Uterus (tissue), 4 donors: ENCODE data around the gene GLTPD2. TPM values are rescaled to one million over a fixed set of nuclear protein-coding genes. Genes with fewer than 3 reads are reported as not detected.

ENCODE experiments used
- DNase-seq, 2 donors: peaks; one replicate each; pipeline ENCODE4 v3.0.0-alpha.2; 2019 to 2020
- H3K27ac ChIP-seq, 2 donors: fragments of 200-600 bp; sonication (generic); 1 replicate in 1 of 2; 2 replicates in 1 of 2; pipeline ENCODE4 v1.5.1; 2016 to 2018
- H3K27me3 ChIP-seq, 2 donors: fragments of 200-600 bp; sonication (generic); one replicate each; pipeline ENCODE4 v1.5.1; 2018 to 2019; ENCODE audit warnings: control low read depth in 1 of 2
- H3K36me3 ChIP-seq, 2 donors: fragments of 200-600 bp; sonication (generic); one replicate each; pipeline ENCODE4 v1.5.1; 2019; ENCODE audit warnings: control low read depth in 1 of 2
- H3K4me1 ChIP-seq, 2 donors: fragments of 200-600 bp; sonication (generic); one replicate each; pipeline ENCODE4 v1.5.1; 2018 to 2019; ENCODE audit warnings: control low read depth in 1 of 2
- H3K4me3 ChIP-seq, 2 donors: fragments of 200-600 bp; sonication (generic); 1 replicate in 1 of 2; 2 replicates in 1 of 2; pipeline ENCODE4 v1.5.1; 2018 to 2019; ENCODE audit warnings: mild to moderate bottlenecking in 1 of 2
- H3K9me3 ChIP-seq, 2 donors: fragments of 200-600 bp; sonication (generic); one replicate each; pipeline ENCODE4 v1.5.1; 2019; ENCODE audit warnings: control low read depth in 1 of 2
- CTCF ChIP-seq, 4 experiments: fragments of 200-600 bp in 2 of 4; fragments of 450-650 bp in 2 of 4; sonication (generic) in 2 of 4; IDR thresholded peaks; one replicate each; pipeline ENCODE4 v1.5.1; 2016 to 2019; ENCODE audit warnings: antibody characterized with exemption in 4 of 4, mild to moderate bottlenecking in 2 of 4, moderate library complexity in 1 of 4
- POLR2A ChIP-seq, 2 donors: fragments of 450-650 bp; IDR thresholded peaks; one replicate each; pipeline ENCODE4 v1.6.1; 2016; ENCODE audit warnings: antibody characterized with exemption in 2 of 2, mild to moderate bottlenecking in 1 of 2, moderate library complexity in 1 of 2
- intact Hi-C: fragments of 100-400 bp; cut with DNase I; formaldehyde crosslinking; loops from one replicate; pipeline ENCODE4 v1.15.1; 2023; ENCODE audit warnings: low total_unique reads
- total RNA-seq, 4 donors: library from RNA; depleted of rRNA in 3 of 4; stranded (reverse); fragments of >200 nt in 3 of 4; gene quantifications; one replicate each; pipeline versions ENCODE4 v1.1.0 to v1.2.4, GENCODE V29; 2014 to 2023
- donor health status: DM: yes; HTN: yes; CAD: no.

GLTPD2 gene
- total RNA-seq = not detected

GRCh38 chr17:4788807-4789700 is at the start of gene GLTPD2:
TSS of gene GLTPD2 (plus strand) at chr17:4788964. CDS start at chr17:4789012, 48 bp downstream.
- Histone ChIP-seq H3K4me3 (peak within 1 kb of the TSS; percentile 58 to 62), H3K9me3 (no peaks in the 10 kb centered on the region), H3K27me3 (peaks cover 0 to 6% of the 10 kb centered on the region in 2 donors), H3K36me3 (no peaks in the 10 kb centered on the region), H3K4me1 (peaks cover 0 to 8% of the 10 kb centered on the region in 2 donors), H3K27ac (peak within 1 kb of the TSS; percentile 87 to 95)
- TF ChIP-seq CTCF (IDR thresholded peaks at IDR 0.05) = no peak
- TF ChIP-seq POLR2A (IDR thresholded peaks at IDR 0.05) = no peak
- intact Hi-C loops = loop anchor here (5.0 kb wide), 1 partner anchor 108 kb away; the partner anchor contains the start of gene C17orf107
- no peak for DNase-seq

- no peaks in the 10 kb centered on the region for H3K36me3 ChIP-seq
- TF ChIP-seq CTCF (IDR thresholded peaks at IDR 0.05) (no peak), POLR2A (IDR thresholded peaks at IDR 0.05) (peak in 1 of 2 donors; percentile 33)
- intact Hi-C loops = no loop called here
- peak within 1 kb of the TSS; percentile 26 to 29 for H3K27ac ChIP-seq
- peak within 1 kb of the TSS; percentile 55 to 79 for H3K4me3 ChIP-seq
- DNase-seq = peak; percentile 32 to 54
- peaks cover 0 to under 1% of the 10 kb centered on the region in 2 donors for H3K27me3 ChIP-seq
- H3K9me3 ChIP-seq = no peaks in the 10 kb centered on the region
- H3K4me1 ChIP-seq = no peaks in the 10 kb centered on the region
Observed at GRCh38 chr17:4739122-4740024, 49.4 kb upstream of the GLTPD2 start, which contains the start of the genes CXCL16 and ZMYND15. TSS of gene CXCL16 (minus strand) at chr17:4739928. CDS start at chr17:4739339, 589 bp downstream. TSS of gene ZMYND15 (plus strand) at chr17:4739833. CDS start at chr17:4740549, 716 bp downstream.

- H3K36me3 ChIP-seq = no peaks in the 10 kb centered on the region
- peaks cover 0 to 6% of the 10 kb centered on the region in 2 donors for H3K27me3 ChIP-seq
- intact Hi-C loops = no loop called here
- no peak for DNase-seq
- H3K4me3 ChIP-seq = peak overlapping the region; percentile 55 to 79
- H3K4me1 ChIP-seq = no peaks in the 10 kb centered on the region
- H3K9me3 ChIP-seq = no peaks in the 10 kb centered on the region
- peak overlapping the region in 1 of 2 donors; percentile 29 for H3K27ac ChIP-seq
- TF ChIP-seq POLR2A (IDR thresholded peaks at IDR 0.05) (no peak), CTCF (IDR thresholded peaks at IDR 0.05) (no peak)
Observed at GRCh38 chr17:4740025-4740351, 48.8 kb upstream of the GLTPD2 start.

- Histone ChIP-seq H3K27me3 (peaks cover 0 to 7% of the 10 kb centered on the region in 2 donors), H3K36me3 (no peaks in the 10 kb centered on the region)
- TF ChIP-seq POLR2A (IDR thresholded peaks at IDR 0.05) (no peak), CTCF (IDR thresholded peaks at IDR 0.05) (no peak)
Observed at GRCh38 chr17:4740584-4740983, 48.2 kb upstream of the GLTPD2 start.

More at GRCh38 chr17:4740584-4740983, 48.2 kb upstream of the GLTPD2 start:
- Histone ChIP-seq H3K4me3 (no peak overlapping the region), H3K4me1 (no peaks in the 10 kb centered on the region), H3K27ac (no peak overlapping the region), H3K9me3 (no peaks in the 10 kb centered on the region)
- intact Hi-C loops = no loop called here
- DNase-seq = no peak
